ENCODE results near the gene SIGLEC8. TPM values are rescaled to one million over a fixed set of nuclear protein-coding genes. Genes with fewer than 3 reads are reported as not detected.

Gene SIGLEC8
- total RNA-seq (under 1 TPM; 0.87 to 0.99 TPM), polyA plus RNA-seq (ENCODE audit: insufficient read length in 6 of 6) (under 1 TPM in 2 of 6 donors, not detected in 4; 0.04 to 0.06 TPM)
- long read RNA-seq, donor 1, result 0 reads
- long read RNA-seq, donor 2, result 0 reads
- long read RNA-seq, donor 3, result 0 reads
- long read RNA-seq, donor 4, result 0 reads
- long read RNA-seq, donor 5, result 0 reads
- long read RNA-seq, donor 6, result 0 reads
- long read RNA-seq, donor 7, result 0 reads
- long read RNA-seq, donor 8, result 0 reads
- long read RNA-seq, donor 9, result 0 reads
- long read RNA-seq, donor 10, result 0 reads
- long read RNA-seq, donor 11, result 0 reads
- long read RNA-seq, donor 12, result 0 reads

DNA sequence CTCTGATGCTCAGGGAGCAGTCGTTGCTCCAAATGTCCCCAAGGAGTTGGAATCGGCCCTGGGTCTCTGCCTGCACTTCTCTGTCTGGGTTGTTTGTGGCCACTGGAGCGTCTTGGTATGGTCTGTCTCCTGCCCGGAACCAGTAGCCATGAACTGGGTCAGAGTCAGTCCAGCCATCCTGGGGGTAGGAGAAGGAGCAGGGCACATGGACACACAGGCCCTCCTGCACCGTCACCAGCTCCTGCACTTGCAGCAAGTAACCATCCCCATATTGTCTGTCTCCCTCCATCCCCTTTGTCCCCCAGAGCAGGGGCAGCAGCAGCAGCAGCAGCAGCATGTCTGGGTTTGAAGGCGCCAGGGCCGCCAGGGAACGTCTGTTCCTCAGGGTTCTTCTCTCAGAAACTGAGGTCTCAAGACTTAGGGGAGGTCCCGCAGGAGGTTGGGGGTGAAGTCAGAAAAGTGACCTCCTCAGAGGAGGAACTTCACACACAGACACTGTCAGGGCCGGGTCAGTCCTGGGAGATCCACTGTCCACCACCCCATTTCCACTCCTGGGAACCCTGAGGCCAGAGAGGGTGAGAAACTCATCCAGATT, at the start of gene SIGLEC8:
TSS of gene SIGLEC8 (minus strand) at position 404 of the 595 bp plus-strand sequence. CDS start at position 337, 67 bp downstream.
- ATAC-seq (no peak), DNase-seq (no peak)
- H3K9me3 ChIP-seq, result no peaks in the 10 kb centered on the region
- H3K4me3 ChIP-seq, result no peak within 1 kb of the TSS
- no peak for TF ChIP-seq CTCF (IDR thresholded peaks at IDR 0.05)
- H3K27ac ChIP-seq, result no peak within 1 kb of the TSS
- H3K4me1 ChIP-seq, result peaks cover 0 to 27% of the 10 kb centered on the region in 2 donors
- H3K27me3 ChIP-seq, result peaks cover 0 to 65% of the 10 kb centered on the region in 2 donors
- intact Hi-C loops (cut with DNase I), result no loop called here
- no peaks in the 10 kb centered on the region for H3K36me3 ChIP-seq

- Histone ChIP-seq H3K27ac (peak overlapping the region; percentile 13 to 75), H3K4me3 (no peak overlapping the region), H3K36me3 (no peaks in the 10 kb centered on the region), H3K4me1 (peaks cover 0 to 42% of the 10 kb centered on the region in 2 donors), H3K9me3 (peaks cover 0 to 11% of the 10 kb centered on the region in 2 donors), H3K27me3 (peaks cover 0 to 31% of the 10 kb centered on the region in 2 donors)
- intact Hi-C loops (cut with DNase I), result no loop called here
- no peak for DNase-seq
- peak; percentile 58 for ATAC-seq
- no peak for TF ChIP-seq CTCF (IDR thresholded peaks at IDR 0.05)
Observed at GRCh38 chr19:51507640-51508058, 49.4 kb upstream of the SIGLEC8 start.

GRCh38 chr19:51507192-51507591, 48.9 kb upstream of the SIGLEC8 start:
- peak; percentile 65 for ATAC-seq
- peaks cover 0 to 31% of the 10 kb centered on the region in 2 donors for H3K27me3 ChIP-seq
- no peaks in the 10 kb centered on the region for H3K36me3 ChIP-seq
- no peak for TF ChIP-seq CTCF (IDR thresholded peaks at IDR 0.05)
- H3K9me3 ChIP-seq, result peaks cover 0 to 11% of the 10 kb centered on the region in 2 donors
- no peak overlapping the region for H3K4me3 ChIP-seq
- no peak for DNase-seq
- peaks cover 0 to 47% of the 10 kb centered on the region in 2 donors for H3K4me1 ChIP-seq
- H3K27ac ChIP-seq, result peak overlapping the region; percentile 13 to 75
- intact Hi-C loops (cut with DNase I), result no loop called here

DNA sequence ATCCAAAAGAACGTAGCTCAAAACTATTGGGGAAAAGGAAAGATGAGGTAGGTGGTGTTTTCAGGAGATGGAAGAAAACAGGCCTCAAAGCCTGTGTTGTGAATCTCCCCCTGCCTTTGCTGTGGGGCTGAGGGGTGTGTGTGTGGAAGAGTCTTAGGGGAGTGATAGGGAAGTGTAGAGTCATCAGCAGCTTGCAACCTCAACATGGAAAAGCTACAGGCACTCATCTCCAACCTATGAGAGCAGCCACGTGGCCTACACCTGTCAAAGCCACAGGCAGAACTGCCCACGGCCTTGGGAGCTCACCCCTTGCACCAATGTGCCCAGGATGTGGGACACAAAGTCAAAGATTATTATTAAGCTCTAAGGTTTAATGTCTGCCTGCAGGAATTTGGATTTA, 47.6 kb upstream of the SIGLEC8 start:
- intact Hi-C loops (cut with DNase I), result no loop called here
- H3K27me3 ChIP-seq, result peaks cover 0 to 22% of the 10 kb centered on the region in 2 donors
- ATAC-seq, result no peak
- no peak for TF ChIP-seq CTCF (IDR thresholded peaks at IDR 0.05)
- no peak overlapping the region for H3K27ac ChIP-seq
- DNase-seq, result no peak
- H3K4me1 ChIP-seq, result peaks cover 0 to 56% of the 10 kb centered on the region in 2 donors
- peaks cover 0 to 11% of the 10 kb centered on the region in 2 donors for H3K9me3 ChIP-seq
- H3K36me3 ChIP-seq, result no peaks in the 10 kb centered on the region
- no peak overlapping the region for H3K4me3 ChIP-seq

GRCh38 chr19:51503896-51504295, 45.6 kb upstream of the SIGLEC8 start:
- intact Hi-C loops (cut with DNase I), result no loop called here
- Histone ChIP-seq H3K27ac (peak overlapping the region in 1 of 2 donors; percentile 45), H3K4me3 (no peak overlapping the region), H3K9me3 (peaks cover 0 to 11% of the 10 kb centered on the region in 2 donors), H3K36me3 (no peaks in the 10 kb centered on the region), H3K4me1 (peaks cover 0 to 38% of the 10 kb centered on the region in 2 donors), H3K27me3 (peaks cover 0 to 16% of the 10 kb centered on the region in 2 donors)
- TF ChIP-seq CTCF (IDR thresholded peaks at IDR 0.05), result no peak
- DNase-seq, result no peak
- no peak for ATAC-seq

Data from left lung (tissue), 14 donors.